GM12891 (cell line): ENCODE results near the gene ORC4.

Experiments used
- DNase-seq: peaks from one replicate; pipeline ENCODE4 v3.0.0; 2011; ENCODE audit warnings: low spot score; ENCODE audit not compliant: insufficient read length
- FAIRE-seq: peaks from 2 replicates; lab custom pipeline; 2011; peaks lifted over from hg19 to GRCh38; lab: Jason Lieb, UNC
- PAX5 ChIP-seq: IDR thresholded peaks from 2 replicates; pipeline ENCODE4 v1.6.1; 2011; ENCODE audit warnings: low read length, moderate library complexity, mild to moderate bottlenecking; ENCODE audit not compliant: insufficient read depth, severe bottlenecking
- POLR2A ChIP-seq: IDR thresholded peaks from 2 replicates; pipeline ENCODE4 v1.6.1; 2011; ENCODE audit warnings: low read depth, low read length, control low read depth
- POLR2AphosphoS5 ChIP-seq: IDR thresholded peaks from 2 replicates; pipeline ENCODE4 v1.6.1; 2011; ENCODE audit warnings: low read depth, low read length, control low read depth
- POU2F2 ChIP-seq: IDR thresholded peaks from 2 replicates; pipeline ENCODE4 v1.6.1; 2011; ENCODE audit warnings: low read depth, mild to moderate bottlenecking, control low read depth, low read length, moderate library complexity
- SPI1 ChIP-seq: IDR thresholded peaks from 2 replicates; pipeline ENCODE4 v1.6.1; 2011; ENCODE audit warnings: low read depth, low read length, control low read depth
- TAF1 ChIP-seq: IDR thresholded peaks from 2 replicates; pipeline ENCODE4 v1.6.1; 2011; ENCODE audit warnings: low read depth, low read length, control low read depth

The ORC4 gene

GRCh38 chr2:147913701-147914480 is 106.6 kb downstream of the ORC4 start:
- FAIRE-seq (no peak), DNase-seq (no peak)
- TF ChIP-seq POU2F2 (no peak), SPI1 (no peak), POLR2A (no peak), TAF1 (no peak), PAX5 (no peak), POLR2AphosphoS5 (no peak)

- FAIRE-seq (no peak), DNase-seq (no peak)
- TF ChIP-seq POU2F2 = no peak
- no peak for TF ChIP-seq TAF1
- no peak for TF ChIP-seq SPI1
- TF ChIP-seq POLR2A = no peak
- no peak for TF ChIP-seq POLR2AphosphoS5
- no peak for TF ChIP-seq PAX5
Observed at GRCh38 chr2:147910990-147911473, 109.5 kb downstream of the ORC4 start.

GRCh38 chr2:147909178-147909577 is 111.4 kb downstream of the ORC4 start:
- TF ChIP-seq POU2F2 (no peak), POLR2AphosphoS5 (no peak), POLR2A (no peak), TAF1 (no peak)
- FAIRE-seq = no peak
- DNase-seq = no peak

GRCh38 chr2:147904051-147904450 is 116.5 kb downstream of the ORC4 start:
- TF ChIP-seq POLR2AphosphoS5 (no peak), SPI1 (no peak), POLR2A (no peak), TAF1 (no peak), POU2F2 (no peak), PAX5 (no peak)
- no peak for DNase-seq
- FAIRE-seq = no peak

- FAIRE-seq (no peak), DNase-seq (no peak)
- TF ChIP-seq POLR2A = no peak
- no peak for TF ChIP-seq PAX5
- TF ChIP-seq POLR2AphosphoS5 = no peak
- TF ChIP-seq POU2F2 = no peak
- TF ChIP-seq TAF1 = no peak
- no peak for TF ChIP-seq SPI1
Observed at GRCh38 chr2:147888680-147889079, 131.9 kb downstream of the ORC4 start.

- no peak for FAIRE-seq
- TF ChIP-seq PAX5 (no peak), POLR2A (no peak), POLR2AphosphoS5 (no peak)
- no peak for DNase-seq
Observed at GRCh38 chr2:147886136-147886535, 134.4 kb downstream of the ORC4 start.

GRCh38 chr2:147884830-147885229 is 135.7 kb downstream of the ORC4 start:
- no peak for TF ChIP-seq POU2F2
- TF ChIP-seq TAF1 = no peak
- no peak for TF ChIP-seq SPI1
- no peak for TF ChIP-seq PAX5
- TF ChIP-seq POLR2A = no peak
- no peak for TF ChIP-seq POLR2AphosphoS5
- no peak for FAIRE-seq
- no peak for DNase-seq

- DNase-seq = no peak
- TF ChIP-seq POLR2AphosphoS5 (no peak), PAX5 (no peak), POU2F2 (no peak), POLR2A (no peak), TAF1 (no peak), SPI1 (no peak)
- FAIRE-seq = no peak
Observed at GRCh38 chr2:147882631-147883030, 137.9 kb downstream of the ORC4 start.
